Type B pancreatic cell (in vitro differentiated cells): Measurements from ENCODE around the gene BIRC3. TPM values are rescaled to one million over a fixed set of nuclear protein-coding genes. Genes with fewer than 3 reads are reported as not detected.

Experiments
- DNase-seq: peaks from one replicate; pipeline ENCODE4 v3.0.0; 2021; ENCODE audit warnings: mixed read lengths; ENCODE audit not compliant: unreplicated experiment; ENCODE audit errors: extremely low spot score
- H3K27ac Mint-ChIP-seq: 2 replicates; pipeline ENCODE4 v1.8.0; 2021; ENCODE audit warnings: mild to moderate bottlenecking, mixed read lengths
- H3K27me3 Mint-ChIP-seq: 2 replicates; pipeline ENCODE4 v1.8.0; 2021; ENCODE audit warnings: mixed read lengths
- H3K36me3 Mint-ChIP-seq: 2 replicates; pipeline ENCODE4 v1.8.0; 2021; ENCODE audit warnings: mixed read lengths
- H3K4me1 Mint-ChIP-seq: one replicate; pipeline ENCODE4 v1.8.0; 2021; ENCODE audit warnings: mixed read lengths; ENCODE audit not compliant: unreplicated experiment
- H3K4me3 Mint-ChIP-seq: 2 replicates; pipeline ENCODE4 v1.8.0; 2021; ENCODE audit warnings: mild to moderate bottlenecking, mixed read lengths
- H3K9me3 Mint-ChIP-seq: 2 replicates; pipeline ENCODE4 v1.8.0; 2021; ENCODE audit warnings: mixed read lengths
- CTCF ChIP-seq: fragments of 200-600 bp; sonication (generic); conservative IDR thresholded peaks from 2 replicates; pipeline ENCODE4 v1.5.0; 2021; ENCODE audit warnings: antibody characterized with exemption, mild to moderate bottlenecking
- total RNA-seq: library from RNA; stranded (reverse); gene quantifications from 2 replicates; pipeline ENCODE4 v1.2.1, GENCODE V29; 2021; ENCODE audit warnings: low replicate concordance

BIRC3 gene
- total RNA-seq, 1 donor from 2014 or later = 2.3 TPM

- peak overlapping the region; percentile 7 for H3K4me3 Mint-ChIP-seq
These were observed 2.3 kb downstream of the BIRC3 start for GRCh38 chr11:102319544-102319943.

GRCh38 chr11:102320188-102320587, 2.9 kb downstream of the BIRC3 start:
- no peak for DNase-seq
- Mint-ChIP-seq H3K9me3 (no peaks in the 10 kb centered on the region), H3K36me3 (no peaks in the 10 kb centered on the region), H3K27me3 (peaks cover 15% of the 10 kb centered on the region), H3K4me1 (peaks cover 12% of the 10 kb centered on the region), H3K4me3 (no peak overlapping the region), H3K27ac (no peak overlapping the region)
- TF ChIP-seq CTCF = no peak

More at GRCh38 chr11:102319544-102319943, 2.3 kb downstream of the BIRC3 start:
- no peaks in the 10 kb centered on the region for H3K9me3 Mint-ChIP-seq
- H3K36me3 Mint-ChIP-seq = no peaks in the 10 kb centered on the region
- TF ChIP-seq CTCF = no peak
- H3K4me1 Mint-ChIP-seq = peaks cover 12% of the 10 kb centered on the region
- no peak overlapping the region for H3K27ac Mint-ChIP-seq
- H3K27me3 Mint-ChIP-seq = peaks cover 15% of the 10 kb centered on the region
- DNase-seq = no peak

DNA sequence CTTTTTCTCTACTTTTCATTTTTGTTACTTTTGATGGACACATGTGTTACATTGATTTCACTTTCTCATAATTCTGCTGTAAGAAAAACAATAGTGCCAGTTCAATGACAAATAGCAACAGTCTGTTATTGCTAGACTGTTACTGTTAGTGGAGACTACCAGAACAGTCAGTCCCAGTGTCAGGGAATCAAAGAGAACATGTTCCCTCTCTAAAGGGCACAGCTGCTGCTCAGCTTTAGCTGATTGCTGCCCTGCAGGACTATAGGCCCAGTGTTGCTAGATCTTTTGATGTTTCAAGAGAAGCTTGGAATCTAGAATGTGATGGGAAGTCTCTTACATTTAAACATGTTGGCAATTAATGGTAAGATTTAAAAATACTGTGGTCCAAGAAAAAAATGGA, 3.4 kb downstream of the BIRC3 start:
- no peak for DNase-seq
- peaks cover 15% of the 10 kb centered on the region for H3K27me3 Mint-ChIP-seq
- H3K9me3 Mint-ChIP-seq = no peaks in the 10 kb centered on the region
- H3K27ac Mint-ChIP-seq = no peak overlapping the region
- no peak for TF ChIP-seq CTCF
- no peaks in the 10 kb centered on the region for H3K36me3 Mint-ChIP-seq
- H3K4me3 Mint-ChIP-seq = no peak overlapping the region
- peaks cover 12% of the 10 kb centered on the region for H3K4me1 Mint-ChIP-seq

DNA sequence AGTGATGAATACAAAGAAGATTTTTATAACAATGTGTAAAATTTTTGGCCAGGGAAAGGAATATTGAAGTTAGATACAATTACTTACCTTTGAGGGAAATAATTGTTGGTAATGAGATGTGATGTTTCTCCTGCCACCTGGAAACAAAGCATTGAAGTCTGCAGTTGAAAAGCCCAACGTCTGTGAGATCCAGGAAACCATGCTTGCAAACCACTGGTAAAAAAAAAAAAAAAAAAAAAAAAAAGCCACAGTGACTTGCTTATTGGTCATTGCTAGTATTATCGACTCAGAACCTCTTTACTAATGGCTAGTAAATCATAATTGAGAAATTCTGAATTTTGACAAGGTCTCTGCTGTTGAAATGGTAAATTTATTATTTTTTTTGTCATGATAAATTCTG, 5.3 kb downstream of the BIRC3 start:
- DNase-seq = no peak
- Mint-ChIP-seq H3K36me3 (no peaks in the 10 kb centered on the region), H3K27me3 (peaks cover 9% of the 10 kb centered on the region), H3K27ac (no peak overlapping the region), H3K4me1 (peaks cover 2% of the 10 kb centered on the region), H3K4me3 (no peak overlapping the region), H3K9me3 (no peaks in the 10 kb centered on the region)
- TF ChIP-seq CTCF = no peak

DNA sequence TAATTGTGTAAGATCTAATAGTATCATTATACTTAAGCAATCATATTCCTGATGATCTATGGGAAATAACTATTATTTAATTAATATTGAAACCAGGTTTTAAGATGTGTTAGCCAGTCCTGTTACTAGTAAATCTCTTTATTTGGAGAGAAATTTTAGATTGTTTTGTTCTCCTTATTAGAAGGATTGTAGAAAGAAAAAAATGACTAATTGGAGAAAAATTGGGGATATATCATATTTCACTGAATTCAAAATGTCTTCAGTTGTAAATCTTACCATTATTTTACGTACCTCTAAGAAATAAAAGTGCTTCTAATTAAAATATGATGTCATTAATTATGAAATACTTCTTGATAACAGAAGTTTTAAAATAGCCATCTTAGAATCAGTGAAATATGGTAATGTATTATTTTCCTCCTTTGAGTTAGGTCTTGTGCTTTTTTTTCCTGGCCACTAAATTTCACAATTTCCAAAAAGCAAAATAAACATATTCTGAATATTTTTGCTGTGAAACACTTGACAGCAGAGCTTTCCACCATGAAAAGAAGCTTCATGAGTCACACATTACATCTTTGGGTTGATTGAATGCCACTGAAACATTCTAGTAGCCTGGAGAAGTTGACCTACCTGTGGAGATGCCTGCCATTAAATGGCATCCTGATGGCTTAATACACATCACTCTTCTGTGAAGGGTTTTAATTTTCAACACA, 6.4 kb downstream of the BIRC3 start:
- no peak for DNase-seq
- Mint-ChIP-seq H3K27me3 (peaks cover 4% of the 10 kb centered on the region), H3K9me3 (no peaks in the 10 kb centered on the region), H3K4me1 (no peaks in the 10 kb centered on the region), H3K27ac (no peak overlapping the region), H3K4me3 (no peak overlapping the region), H3K36me3 (no peaks in the 10 kb centered on the region)
- TF ChIP-seq CTCF = no peak
